Measurements from ENCODE around the gene KIFC1. TPM values are rescaled to one million over a fixed set of nuclear protein-coding genes. Genes with fewer than 3 reads are reported as not detected.

The KIFC1 gene
- total and polyA plus RNA-seq, 9 of the 15 experiments (the other 6 are each of a cell fraction or from before 2014, with no cell fraction given), result 1.3 to 95.2 (median 76.9) TPM

DNA sequence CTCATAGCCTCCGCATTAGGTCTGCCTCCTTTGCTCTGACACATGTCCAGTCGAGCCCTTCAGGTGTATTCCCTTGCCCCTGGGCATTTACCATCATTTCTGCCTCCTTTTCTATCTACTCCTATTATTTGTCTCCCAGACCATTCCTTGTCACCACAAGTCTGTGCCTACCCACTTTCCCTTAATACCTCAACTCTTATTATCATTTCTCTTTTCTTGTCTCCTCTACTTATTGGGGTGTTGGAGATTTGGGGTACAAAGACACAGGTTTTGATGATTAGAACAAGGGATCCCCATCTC, 29.7 kb downstream of the KIFC1 start (continued):
- TF ChIP-seq, protein P1, sequence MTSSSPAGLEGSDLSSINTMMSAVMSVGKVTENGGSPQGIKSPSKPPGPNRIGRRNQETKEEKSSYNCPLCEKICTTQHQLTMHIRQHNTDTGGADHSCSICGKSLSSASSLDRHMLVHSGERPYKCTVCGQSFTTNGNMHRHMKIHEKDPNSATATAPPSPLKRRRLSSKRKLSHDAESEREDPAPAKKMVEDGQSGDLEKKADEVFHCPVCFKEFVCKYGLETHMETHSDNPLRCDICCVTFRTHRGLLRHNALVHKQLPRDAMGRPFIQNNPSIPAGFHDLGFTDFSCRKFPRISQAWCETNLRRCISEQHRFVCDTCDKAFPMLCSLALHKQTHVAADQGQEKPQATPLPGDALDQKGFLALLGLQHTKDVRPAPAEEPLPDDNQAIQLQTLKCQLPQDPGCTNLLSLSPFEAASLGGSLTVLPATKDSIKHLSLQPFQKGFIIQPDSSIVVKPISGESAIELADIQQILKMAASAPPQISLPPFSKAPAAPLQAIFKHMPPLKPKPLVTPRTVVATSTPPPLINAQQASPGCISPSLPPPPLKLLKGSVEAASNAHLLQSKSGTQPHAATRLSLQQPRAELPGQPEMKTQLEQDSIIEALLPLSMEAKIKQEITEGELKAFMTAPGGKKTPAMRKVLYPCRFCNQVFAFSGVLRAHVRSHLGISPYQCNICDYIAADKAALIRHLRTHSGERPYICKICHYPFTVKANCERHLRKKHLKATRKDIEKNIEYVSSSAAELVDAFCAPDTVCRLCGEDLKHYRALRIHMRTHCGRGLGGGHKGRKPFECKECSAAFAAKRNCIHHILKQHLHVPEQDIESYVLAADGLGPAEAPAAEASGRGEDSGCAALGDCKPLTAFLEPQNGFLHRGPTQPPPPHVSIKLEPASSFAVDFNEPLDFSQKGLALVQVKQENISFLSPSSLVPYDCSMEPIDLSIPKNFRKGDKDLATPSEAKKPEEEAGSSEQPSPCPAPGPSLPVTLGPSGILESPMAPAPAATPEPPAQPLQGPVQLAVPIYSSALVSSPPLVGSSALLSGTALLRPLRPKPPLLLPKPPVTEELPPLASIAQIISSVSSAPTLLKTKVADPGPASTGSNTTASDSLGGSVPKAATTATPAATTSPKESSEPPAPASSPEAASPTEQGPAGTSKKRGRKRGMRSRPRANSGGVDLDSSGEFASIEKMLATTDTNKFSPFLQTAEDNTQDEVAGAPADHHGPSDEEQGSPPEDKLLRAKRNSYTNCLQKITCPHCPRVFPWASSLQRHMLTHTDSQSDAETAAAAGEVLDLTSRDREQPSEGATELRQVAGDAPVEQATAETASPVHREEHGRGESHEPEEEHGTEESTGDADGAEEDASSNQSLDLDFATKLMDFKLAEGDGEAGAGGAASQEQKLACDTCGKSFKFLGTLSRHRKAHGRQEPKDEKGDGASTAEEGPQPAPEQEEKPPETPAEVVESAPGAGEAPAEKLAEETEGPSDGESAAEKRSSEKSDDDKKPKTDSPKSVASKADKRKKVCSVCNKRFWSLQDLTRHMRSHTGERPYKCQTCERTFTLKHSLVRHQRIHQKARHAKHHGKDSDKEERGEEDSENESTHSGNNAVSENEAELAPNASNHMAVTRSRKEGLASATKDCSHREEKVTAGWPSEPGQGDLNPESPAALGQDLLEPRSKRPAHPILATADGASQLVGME (CRISPR knock-in tag; IDR thresholded peaks at IDR 0.05), result no peak

DNA sequence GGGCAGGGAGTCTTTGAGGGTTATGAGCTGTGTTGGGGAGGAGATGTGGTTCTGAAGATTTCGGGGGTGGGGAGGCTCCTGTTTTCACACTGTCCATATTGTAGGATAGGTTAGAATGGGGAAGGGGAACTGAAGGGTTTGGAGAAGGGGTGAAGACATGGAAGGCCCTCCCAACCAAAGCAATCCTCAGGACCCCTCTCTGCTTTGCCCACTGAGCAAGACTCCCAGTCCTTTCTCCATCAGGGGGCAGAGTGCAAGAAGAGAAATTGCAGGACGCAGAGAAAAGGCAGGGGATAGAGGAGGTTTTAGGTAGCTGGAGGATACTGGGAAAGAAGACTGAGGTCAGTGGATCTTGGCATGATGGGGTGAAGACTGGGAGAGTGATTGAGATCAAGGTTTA, 32.2 kb downstream of the KIFC1 start:
- CTCF ChIA-PET (ENCODE audit: low intra/inter-chr PET ratio), result no interaction called here

More for the DNA sequence above, 32.2 kb downstream of the KIFC1 start:
- H3K27me3 ChIP-seq (ENCODE audit: control insufficient read depth in 2 of 2, insufficient read depth in 2 of 2, low read length in 2 of 2), result no peaks in the 10 kb centered on the region
- intact Hi-C loops (cut with micrococcal nuclease), result loop anchor here (10.0 kb wide), 2 partner anchors 49 to 299 kb away; no protein-coding TSS in a partner anchor
- no peaks in the 10 kb centered on the region for H3K9me3 ChIP-seq (replicated peaks; ENCODE audit: control insufficient read depth, insufficient read depth, low read depth, low read length)
- ATAC-seq (no peak), FAIRE-seq (no peak), DNase-seq (ENCODE audit: extremely low read depth in 1 of 4, low spot score in 3 of 4) (no peak)
- 89% methylated on average over 2 of the region's 2 CpGs for WGBS (ENCODE audit: insufficient coverage, low coverage, missing lambda C conversion rate)
- in situ Hi-C loops (cut with MboI), result no loop called here
- no peak overlapping the region for H3K27ac ChIP-seq (ENCODE audit: extremely low read depth, low read depth, low read length)
- no TSS peak for BruUV-seq (replicated peaks)
- peaks cover 45 to 46% of the 10 kb centered on the region in 2 experiments for H3K4me1 ChIP-seq (replicated peaks in 1 of 2; ENCODE audit: control insufficient read depth in 2 of 2, insufficient read depth in 2 of 2, low read length in 2 of 2)
- H3K36me3 ChIP-seq (ENCODE audit: control insufficient read depth, insufficient read depth, low read length), result no peaks in the 10 kb centered on the region
- H3K4me2 ChIP-seq (ENCODE audit: insufficient read depth, low read length), result 0 out of 2 replicates have a peak overlapping the region, but pooled peaks have one; percentile 96
- POLR2A ChIA-PET, result interaction anchor here (0.6 to 1.2 kb wide), 2 partner anchors 17 to 49 kb away, joined by 3 read pairs; no protein-coding TSS in a partner anchor
- no peak overlapping the region for H2AFZ ChIP-seq (ENCODE audit: low read depth, low read length)
- no peaks in the 10 kb centered on the region for H4K20me1 ChIP-seq (replicated peaks; ENCODE audit: control insufficient read depth, insufficient read depth, low read length)
- no peaks in the 10 kb centered on the region for H3K9me1 ChIP-seq (ENCODE audit: control insufficient read depth, insufficient read depth, low read length)
- peak overlapping the region in 1 of 2 experiments; percentile 1; a peak in 1 of 4 replicates for H3K9ac ChIP-seq (ENCODE audit: insufficient read depth in 1 of 2, low read depth in 2 of 2, low read length in 2 of 2)
- TF ChIP-seq, protein P2, sequence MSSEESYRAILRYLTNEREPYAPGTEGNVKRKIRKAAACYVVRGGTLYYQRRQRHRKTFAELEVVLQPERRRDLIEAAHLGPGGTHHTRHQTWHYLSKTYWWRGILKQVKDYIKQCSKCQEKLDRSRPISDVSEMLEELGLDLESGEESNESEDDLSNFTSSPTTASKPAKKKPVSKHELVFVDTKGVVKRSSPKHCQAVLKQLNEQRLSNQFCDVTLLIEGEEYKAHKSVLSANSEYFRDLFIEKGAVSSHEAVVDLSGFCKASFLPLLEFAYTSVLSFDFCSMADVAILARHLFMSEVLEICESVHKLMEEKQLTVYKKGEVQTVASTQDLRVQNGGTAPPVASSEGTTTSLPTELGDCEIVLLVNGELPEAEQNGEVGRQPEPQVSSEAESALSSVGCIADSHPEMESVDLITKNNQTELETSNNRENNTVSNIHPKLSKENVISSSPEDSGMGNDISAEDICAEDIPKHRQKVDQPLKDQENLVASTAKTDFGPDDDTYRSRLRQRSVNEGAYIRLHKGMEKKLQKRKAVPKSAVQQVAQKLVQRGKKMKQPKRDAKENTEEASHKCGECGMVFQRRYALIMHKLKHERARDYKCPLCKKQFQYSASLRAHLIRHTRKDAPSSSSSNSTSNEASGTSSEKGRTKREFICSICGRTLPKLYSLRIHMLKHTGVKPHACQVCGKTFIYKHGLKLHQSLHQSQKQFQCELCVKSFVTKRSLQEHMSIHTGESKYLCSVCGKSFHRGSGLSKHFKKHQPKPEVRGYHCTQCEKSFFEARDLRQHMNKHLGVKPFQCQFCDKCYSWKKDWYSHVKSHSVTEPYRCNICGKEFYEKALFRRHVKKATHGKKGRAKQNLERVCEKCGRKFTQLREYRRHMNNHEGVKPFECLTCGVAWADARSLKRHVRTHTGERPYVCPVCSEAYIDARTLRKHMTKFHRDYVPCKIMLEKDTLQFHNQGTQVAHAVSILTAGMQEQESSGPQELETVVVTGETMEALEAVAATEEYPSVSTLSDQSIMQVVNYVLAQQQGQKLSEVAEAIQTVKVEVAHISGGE (CRISPR knock-in tag; IDR thresholded peaks at IDR 0.05), result peak in 1 of 3 experiments; percentile 55; a peak in 1 of 6 replicates
- TF ChIP-seq, protein P3, sequence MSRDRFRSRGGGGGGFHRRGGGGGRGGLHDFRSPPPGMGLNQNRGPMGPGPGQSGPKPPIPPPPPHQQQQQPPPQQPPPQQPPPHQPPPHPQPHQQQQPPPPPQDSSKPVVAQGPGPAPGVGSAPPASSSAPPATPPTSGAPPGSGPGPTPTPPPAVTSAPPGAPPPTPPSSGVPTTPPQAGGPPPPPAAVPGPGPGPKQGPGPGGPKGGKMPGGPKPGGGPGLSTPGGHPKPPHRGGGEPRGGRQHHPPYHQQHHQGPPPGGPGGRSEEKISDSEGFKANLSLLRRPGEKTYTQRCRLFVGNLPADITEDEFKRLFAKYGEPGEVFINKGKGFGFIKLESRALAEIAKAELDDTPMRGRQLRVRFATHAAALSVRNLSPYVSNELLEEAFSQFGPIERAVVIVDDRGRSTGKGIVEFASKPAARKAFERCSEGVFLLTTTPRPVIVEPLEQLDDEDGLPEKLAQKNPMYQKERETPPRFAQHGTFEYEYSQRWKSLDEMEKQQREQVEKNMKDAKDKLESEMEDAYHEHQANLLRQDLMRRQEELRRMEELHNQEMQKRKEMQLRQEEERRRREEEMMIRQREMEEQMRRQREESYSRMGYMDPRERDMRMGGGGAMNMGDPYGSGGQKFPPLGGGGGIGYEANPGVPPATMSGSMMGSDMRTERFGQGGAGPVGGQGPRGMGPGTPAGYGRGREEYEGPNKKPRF (IDR thresholded peaks at IDR 0.05; ENCODE audit: low read depth, low read length), result no peak
- no peak for TF ChIP-seq SREBF1 (IDR thresholded peaks at IDR 0.05; ENCODE audit: borderline replicate concordance, low read depth, low read length)
- TF ChIP-seq, protein P4, sequence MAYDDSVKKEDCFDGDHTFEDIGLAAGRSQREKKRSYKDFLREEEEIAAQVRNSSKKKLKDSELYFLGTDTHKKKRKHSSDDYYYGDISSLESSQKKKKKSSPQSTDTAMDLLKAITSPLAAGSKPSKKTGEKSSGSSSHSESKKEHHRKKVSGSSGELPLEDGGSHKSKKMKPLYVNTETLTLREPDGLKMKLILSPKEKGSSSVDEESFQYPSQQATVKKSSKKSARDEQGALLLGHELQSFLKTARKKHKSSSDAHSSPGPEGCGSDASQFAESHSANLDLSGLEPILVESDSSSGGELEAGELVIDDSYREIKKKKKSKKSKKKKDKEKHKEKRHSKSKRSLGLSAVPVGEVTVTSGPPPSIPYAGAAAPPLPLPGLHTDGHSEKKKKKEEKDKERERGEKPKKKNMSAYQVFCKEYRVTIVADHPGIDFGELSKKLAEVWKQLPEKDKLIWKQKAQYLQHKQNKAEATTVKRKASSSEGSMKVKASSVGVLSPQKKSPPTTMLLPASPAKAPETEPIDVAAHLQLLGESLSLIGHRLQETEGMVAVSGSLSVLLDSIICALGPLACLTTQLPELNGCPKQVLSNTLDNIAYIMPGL (CRISPR knock-in tag; IDR thresholded peaks at IDR 0.05), result 0 out of 2 replicates have a peak, but pooled peaks have one; percentile 56
- H3K4me3 ChIP-seq, result no peak overlapping the region
- peaks cover 27% of the 10 kb centered on the region for H3K79me2 ChIP-seq (ENCODE audit: control insufficient read depth, insufficient read depth, low read length)
